SK-N-MC (cell line): ENCODE data around the gene CLGN.

Experiments used
- EZH2 ChIP-seq: fragments of 200-600 bp; sonication (generic); IDR thresholded peaks from one replicate; pipeline ENCODE4 v1.6.1; 2017; ENCODE audit warnings: antibody characterized with exemption
- FOXP2 ChIP-seq: optimal IDR thresholded peaks from 2 replicates; pipeline ENCODE3; 2011; ENCODE audit warnings: mild to moderate bottlenecking, moderate library complexity; ENCODE audit not compliant: insufficient read depth; ENCODE audit errors: extremely low read length, control extremely low read depth
- POLR2AphosphoS5 ChIP-seq: IDR thresholded peaks from 2 replicates; pipeline ENCODE4 v1.6.1; 2012; ENCODE audit warnings: mild to moderate bottlenecking, low read depth, low read length, borderline replicate concordance

DNA sequence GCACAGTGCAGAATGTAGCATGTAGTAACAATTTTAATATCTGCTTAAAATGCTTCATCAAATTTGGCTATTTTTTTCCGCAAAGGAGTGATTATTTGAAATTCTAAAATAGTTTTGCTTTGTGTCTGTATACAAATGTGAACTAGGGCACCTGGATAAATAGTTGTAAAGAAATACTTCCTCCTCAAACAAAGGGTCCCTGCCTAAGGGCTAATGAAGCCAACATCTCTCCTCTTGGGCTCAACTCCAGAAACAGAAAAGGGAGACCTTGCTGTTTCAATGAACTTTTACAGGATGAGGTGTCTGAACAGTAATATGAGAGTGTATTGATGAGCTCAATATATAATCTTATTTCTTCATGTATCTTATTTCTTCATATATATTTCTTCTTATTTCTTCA lies 84.8 kb downstream of the CLGN start:
- TF ChIP-seq EZH2 (no peak), POLR2AphosphoS5 (no peak), FOXP2 (no peak)
